ENCODE data around the gene FAT2. TPM values are rescaled to one million over a fixed set of nuclear protein-coding genes. Genes with fewer than 3 reads are reported as not detected.

The FAT2 gene, protein sequence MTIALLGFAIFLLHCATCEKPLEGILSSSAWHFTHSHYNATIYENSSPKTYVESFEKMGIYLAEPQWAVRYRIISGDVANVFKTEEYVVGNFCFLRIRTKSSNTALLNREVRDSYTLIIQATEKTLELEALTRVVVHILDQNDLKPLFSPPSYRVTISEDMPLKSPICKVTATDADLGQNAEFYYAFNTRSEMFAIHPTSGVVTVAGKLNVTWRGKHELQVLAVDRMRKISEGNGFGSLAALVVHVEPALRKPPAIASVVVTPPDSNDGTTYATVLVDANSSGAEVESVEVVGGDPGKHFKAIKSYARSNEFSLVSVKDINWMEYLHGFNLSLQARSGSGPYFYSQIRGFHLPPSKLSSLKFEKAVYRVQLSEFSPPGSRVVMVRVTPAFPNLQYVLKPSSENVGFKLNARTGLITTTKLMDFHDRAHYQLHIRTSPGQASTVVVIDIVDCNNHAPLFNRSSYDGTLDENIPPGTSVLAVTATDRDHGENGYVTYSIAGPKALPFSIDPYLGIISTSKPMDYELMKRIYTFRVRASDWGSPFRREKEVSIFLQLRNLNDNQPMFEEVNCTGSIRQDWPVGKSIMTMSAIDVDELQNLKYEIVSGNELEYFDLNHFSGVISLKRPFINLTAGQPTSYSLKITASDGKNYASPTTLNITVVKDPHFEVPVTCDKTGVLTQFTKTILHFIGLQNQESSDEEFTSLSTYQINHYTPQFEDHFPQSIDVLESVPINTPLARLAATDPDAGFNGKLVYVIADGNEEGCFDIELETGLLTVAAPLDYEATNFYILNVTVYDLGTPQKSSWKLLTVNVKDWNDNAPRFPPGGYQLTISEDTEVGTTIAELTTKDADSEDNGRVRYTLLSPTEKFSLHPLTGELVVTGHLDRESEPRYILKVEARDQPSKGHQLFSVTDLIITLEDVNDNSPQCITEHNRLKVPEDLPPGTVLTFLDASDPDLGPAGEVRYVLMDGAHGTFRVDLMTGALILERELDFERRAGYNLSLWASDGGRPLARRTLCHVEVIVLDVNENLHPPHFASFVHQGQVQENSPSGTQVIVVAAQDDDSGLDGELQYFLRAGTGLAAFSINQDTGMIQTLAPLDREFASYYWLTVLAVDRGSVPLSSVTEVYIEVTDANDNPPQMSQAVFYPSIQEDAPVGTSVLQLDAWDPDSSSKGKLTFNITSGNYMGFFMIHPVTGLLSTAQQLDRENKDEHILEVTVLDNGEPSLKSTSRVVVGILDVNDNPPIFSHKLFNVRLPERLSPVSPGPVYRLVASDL (N-terminal part only)
- 0.06 and 0.11 TPM in 2 replicates for total RNA-seq (2014; rRNA removed; shearing (Covaris generic))

DNA sequence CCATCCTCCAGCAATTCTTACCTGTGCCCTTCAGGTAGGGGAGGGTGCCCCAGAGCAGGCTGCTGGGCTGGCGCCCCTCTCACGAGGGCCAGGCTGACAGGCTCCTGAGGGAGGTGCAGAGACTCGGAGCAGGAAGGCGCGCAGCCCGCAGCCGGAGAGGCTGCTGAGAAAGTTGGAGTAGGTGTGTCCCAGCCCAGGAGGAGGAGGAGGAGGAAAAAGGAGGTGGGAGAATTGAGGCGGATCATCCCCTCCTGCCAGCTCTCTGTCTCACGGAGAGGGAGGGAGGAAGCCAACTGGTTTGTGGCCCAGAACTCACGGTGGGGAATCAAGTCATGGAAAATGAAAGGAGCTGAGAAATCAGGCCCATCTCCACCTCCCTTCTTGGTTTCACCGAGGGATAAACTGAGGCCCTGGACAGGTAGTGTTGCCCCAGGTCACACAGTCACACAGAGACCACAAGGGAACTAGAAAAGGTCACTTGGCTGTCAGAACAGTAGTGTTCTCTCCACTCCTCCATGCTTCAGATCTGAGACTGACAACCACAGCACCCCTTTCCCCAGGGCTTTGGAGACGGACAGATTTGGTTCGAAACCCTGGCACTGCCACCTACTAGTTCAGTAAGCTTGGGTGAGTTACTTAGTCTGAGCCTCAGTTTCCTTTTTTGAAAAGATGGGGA, at the start of gene FAT2:
FAT2 (minus strand) TSS at position 188 of the 676 bp plus-strand sequence. CDS start 22,400 bp downstream, outside the sequence.
- DNase-seq (ENCODE audit: low read depth), result no peak

- no peak for DNase-seq (ENCODE audit: low read depth)
Observed at GRCh38 chr5:151638619-151639018, 47.5 kb upstream of the FAT2 start.

DNA sequence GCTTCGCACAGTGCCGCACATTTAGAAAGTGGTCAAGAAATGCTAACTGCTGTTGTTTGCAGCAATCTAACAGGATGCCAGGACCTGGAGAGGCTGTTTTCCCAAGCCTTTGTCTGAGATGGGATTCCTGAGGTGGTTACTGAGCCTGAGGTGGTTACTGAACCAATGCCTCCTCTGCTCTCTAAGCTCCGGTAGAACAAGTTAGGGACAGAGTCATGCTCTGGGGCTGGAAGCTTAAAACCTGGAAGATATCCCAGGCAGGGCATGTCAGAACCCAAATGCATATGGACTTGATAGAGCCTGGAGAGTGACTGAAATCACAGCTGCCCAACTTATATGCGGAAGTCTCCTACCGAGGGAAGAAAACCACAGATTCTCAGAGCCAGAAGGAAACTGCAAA, 46.5 kb upstream of the FAT2 start:
- no peak for DNase-seq (ENCODE audit: low read depth)

DNA sequence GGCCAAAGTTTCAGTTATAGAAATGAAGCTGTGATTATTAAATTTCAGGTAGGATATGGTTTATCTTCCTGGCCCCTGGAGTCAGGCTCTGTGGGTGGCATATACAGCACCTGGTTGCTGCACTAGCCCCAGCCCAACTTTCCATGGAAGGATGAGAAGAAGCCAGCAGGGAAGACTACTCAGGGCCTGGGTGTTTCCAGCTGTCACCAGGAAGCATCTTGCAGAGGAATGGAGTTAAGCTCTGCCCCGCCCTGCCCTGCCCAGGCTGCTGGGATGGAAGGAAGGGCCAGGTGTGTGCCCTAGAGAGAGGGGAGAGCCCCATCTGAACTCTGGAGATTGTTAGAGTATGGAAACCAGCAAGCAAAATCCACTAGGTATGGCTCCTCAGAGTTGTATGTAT, 42.8 kb upstream of the FAT2 start:
- no peak for DNase-seq (ENCODE audit: low read depth)

DNA sequence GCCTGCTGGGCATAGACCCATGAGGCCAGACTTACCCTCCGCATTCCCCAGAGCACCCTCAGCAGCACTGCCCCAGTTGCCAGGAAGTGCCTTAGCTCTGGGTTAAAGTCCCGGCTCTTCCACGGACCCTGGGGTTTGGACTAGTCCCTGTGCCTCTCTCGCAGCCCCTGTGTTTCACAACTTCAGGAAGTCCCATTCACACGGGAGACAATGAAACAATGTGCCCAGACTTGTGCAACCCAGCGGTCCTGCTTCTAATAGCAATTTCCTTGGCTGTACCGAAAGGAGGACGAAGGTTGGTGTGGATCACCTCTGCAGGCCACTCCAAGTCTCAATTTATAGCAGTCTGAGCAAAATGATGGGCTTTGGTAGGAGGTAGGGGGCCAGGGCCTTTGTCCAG, 41.8 kb upstream of the FAT2 start:
- DNase-seq (ENCODE audit: low read depth), result no peak

GRCh38 chr5:151632524-151632923, 41.4 kb upstream of the FAT2 start:
- DNase-seq (ENCODE audit: low read depth), result no peak

- no peak for DNase-seq (ENCODE audit: low read depth)
Observed at GRCh38 chr5:151631941-151632340, 40.8 kb upstream of the FAT2 start.

- no peak for DNase-seq (ENCODE audit: low read depth)
Observed at GRCh38 chr5:151630088-151630487, 39.0 kb upstream of the FAT2 start.

DNA sequence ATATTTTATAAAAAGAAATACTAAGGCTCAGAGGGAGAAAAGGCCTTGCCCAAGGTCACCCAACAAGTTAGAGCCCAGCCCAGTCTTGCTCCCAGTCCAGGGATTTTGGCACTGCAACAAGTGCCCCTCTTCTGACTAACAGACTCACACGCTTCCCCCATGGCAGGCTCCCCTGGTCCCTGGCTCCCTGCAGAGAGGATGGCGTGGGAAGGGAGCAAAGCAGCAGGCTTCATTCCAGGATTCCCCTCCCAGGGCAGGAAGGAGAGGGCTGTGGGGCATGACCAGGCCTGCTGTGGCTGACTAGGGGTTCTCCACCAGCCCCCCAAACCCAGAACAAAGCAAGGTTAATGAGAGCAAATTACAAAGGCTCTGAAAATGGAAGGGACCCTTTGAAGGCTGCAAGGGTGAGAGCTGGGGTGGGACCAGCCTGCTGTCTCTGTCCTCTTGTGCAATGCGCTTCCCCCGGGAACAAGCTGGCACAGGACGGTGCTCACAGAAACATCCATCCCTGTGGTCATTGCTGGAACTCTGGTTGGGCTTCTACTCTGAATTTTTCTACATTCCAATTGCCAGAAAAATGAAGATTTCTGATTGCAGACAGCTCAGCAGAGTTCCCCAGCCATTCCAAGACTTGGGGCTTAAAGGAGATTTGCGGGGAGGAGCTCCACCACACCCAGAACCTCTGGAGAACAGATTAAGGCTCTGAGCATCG, 37.1 kb upstream of the FAT2 start:
- peak; percentile 78 for DNase-seq (ENCODE audit: low read depth)

- peak; percentile 56 for DNase-seq (ENCODE audit: low read depth)
Observed at GRCh38 chr5:151627650-151628049, 36.5 kb upstream of the FAT2 start.

DNA sequence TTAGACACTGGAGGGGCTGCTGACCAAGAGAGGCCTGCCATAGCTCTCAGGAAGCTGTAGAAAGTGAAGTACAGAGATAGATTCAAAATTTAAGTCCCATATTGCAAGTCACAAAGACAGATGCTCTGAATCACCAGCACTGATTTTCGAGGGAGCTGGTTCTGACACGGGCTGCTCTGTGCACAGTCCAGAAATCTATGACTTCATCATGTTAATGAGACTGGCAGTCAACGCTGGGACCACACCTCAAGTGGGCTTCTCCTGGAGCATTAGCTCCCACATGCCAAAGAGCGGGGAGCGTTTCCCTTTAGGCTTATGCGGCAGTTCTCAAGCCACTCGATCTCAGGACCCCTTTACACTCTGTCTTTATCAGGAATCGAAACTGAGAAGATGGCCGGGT, 34.2 kb upstream of the FAT2 start:
- no peak for DNase-seq (ENCODE audit: low read depth)

DNA sequence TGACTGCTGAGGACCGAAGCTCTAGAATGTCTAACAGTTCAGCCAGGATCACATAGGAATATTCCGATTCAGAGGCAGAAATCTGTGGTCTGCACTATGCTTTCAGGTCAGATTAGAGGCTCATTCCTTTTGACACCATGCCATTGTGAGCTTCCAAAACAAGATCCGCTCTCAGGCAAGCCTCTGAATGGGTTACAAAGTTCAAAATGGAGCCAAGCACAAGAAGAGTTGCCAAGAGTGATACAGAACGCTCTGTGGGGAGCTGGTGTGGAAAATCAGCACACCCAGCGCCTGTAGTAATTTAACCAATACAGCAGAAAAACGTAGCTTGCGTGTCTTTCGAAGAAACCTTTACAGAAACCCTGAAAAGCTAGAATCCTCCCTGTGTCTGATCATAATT, 33.3 kb upstream of the FAT2 start:
- DNase-seq (ENCODE audit: low read depth), result no peak

DNA sequence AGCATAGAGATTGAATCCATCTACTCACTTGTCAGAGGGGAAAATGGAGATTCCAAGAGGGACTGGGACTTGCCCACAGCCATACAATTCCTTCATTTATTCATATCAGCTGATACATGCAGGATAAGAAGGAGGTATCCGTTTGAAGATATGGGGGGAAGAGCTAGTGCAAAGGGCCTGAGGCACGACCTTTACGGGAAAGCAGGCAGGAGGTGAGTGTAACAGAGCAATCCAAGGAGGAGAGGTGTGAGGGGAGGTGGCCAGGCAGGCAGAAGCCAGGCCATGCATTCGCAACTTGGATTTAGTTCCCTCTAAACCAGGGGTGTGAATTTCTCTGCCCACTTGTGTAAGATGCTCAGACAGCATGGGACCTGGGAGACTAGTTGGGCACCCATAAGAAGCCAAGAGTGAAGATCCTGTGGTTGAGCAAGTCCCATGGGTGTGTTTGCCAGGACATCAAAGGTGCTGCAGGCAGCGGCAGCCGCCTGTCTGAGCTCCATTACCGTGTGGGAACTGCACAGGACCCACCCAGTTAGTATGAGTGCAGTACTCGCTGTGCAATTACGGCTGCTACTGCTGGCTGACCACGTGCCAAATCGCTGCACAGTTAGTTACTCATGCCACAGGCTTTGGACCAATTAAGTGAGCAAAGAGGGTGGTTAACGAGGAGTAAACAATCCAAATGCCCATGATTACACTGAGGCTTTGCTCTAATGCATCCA, 31.4 kb upstream of the FAT2 start:
- DNase-seq (ENCODE audit: low read depth), result peak; percentile 63

- DNase-seq (ENCODE audit: low read depth), result no peak
Observed at GRCh38 chr5:151620461-151620840, 29.3 kb upstream of the FAT2 start.

DNA sequence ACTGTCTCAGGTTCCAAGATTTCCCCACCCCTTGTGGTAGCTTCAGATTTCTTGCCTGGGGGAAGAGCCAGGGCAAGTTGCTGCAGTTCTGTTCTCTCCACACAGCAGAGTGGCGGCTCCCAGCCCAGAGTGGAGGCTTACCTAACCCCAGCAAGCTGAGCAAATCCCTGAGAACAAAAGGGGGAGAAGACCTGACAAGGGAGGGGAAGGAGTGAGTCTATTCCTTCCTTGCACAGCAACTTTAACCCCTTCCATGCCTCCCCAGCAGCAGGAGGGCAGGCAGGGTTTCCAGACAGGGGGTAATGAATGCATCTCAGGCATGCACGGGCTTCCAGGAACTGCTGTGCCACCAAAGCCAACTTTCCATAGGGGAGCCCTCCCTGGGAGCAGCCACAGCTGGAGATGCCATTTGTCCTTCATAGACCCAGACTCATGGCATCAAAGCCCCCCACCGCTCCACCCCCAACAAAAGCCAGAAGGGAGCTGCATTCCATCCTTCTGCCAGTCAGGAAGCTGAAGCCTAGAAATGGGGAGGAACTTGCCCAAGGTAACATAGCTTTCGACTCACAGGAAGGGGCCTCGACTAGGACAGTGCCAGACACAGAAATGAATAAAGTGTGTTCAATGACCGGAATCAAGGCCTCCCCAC, 28.8 kb upstream of the FAT2 start:
- no peak for DNase-seq (ENCODE audit: low read depth)

DNA sequence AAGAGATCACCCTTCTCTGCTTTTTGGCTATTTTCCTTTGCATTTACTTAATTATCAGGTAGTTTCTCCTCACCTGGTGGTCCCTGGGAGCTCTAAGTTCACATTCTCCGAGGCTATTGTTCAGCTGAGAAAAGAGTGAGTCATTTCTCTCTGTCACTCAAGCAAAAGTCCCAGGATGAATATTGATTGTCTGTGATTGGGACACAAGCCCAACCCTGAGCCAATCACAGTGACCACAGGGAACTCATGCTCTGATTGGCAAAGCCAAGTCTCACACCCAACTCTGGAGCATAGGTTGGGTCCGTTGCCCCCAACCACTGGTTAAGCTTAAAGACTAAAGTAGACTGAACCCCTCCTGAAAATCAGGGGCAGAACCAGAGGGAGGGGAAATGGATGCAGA, 27.8 kb upstream of the FAT2 start:
- no peak for DNase-seq (ENCODE audit: low read depth)

- no peak for DNase-seq (ENCODE audit: low read depth)
Observed at GRCh38 chr5:151617841-151618710, 26.9 kb upstream of the FAT2 start.

DNA sequence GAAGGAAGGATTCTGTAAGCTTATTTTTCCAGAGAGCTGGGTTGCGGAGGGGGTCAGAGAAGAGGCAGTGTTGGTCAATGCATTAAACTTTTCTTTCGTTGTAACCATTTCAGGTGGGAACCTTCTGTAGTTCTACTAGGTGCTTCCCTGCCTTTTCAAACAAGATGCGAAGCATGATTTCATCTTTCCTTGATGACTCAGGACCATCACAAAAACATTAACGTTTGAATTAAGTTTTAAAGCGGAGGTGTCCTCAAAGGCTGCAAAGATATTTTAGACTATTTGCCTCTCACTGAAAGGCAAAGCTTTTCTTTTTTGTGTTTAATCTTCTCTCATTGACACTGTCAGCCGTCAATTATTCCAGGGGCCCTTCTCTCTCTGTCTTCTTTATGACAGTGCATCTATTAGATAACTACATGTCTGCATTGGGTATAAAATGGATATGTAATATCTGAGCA, 26.3 kb upstream of the FAT2 start:
- no peak for DNase-seq (ENCODE audit: low read depth)

Measured in Daoy (cell line).